ENCODE data around the gene C6orf89. TPM values are rescaled to one million over a fixed set of nuclear protein-coding genes. Genes with fewer than 3 reads are reported as not detected.

C6orf89 gene
- total RNA-seq, 1 donor from 2014 or later: 32.3 TPM

DNA sequence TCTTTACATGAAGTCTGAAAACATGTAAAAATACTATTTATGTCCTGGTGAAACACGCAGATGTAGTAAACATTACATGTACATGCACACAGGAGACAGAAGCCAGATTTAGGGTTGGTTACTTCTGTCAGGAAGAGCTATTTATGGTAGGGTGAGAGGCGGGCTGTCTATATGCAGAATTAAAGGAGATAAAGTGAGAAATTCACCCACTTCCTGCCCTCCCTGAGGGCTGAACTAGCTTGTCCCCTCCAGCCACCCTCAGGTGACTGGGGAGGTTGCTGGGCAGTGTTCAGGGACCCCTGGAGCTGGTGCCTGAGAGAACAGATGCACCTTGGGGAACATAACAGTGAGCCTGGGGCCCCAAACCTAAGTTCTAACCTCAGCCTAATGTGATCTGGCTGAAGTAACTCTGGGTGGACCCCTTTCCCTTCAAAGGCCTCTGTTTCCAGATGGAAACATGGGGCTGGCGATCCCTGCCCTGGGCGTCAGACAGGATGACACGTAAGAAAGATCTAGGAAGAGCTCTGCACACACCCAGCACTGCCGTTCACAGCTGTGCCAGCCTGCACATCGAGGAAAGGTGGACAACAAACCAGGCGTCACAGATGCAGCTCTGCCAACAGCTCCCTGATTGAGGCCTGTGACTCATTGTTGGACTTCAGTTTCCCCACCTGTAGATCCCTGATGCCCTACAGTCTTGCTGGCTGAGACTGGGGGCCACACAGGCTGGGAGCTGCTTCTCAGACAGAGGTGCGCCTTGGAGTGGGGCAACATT lies 70.1 kb downstream of the C6orf89 start:
- Mint-ChIP-seq H3K4me1 (no peaks in the 10 kb centered on the region), H3K36me3 (ENCODE audit: low read depth) (no peaks in the 10 kb centered on the region), H3K4me3 (no peak overlapping the region), H3K27ac (ENCODE audit: unreplicated experiment) (no peak overlapping the region), H3K9me3 (no peaks in the 10 kb centered on the region), H3K27me3 (ENCODE audit: low read depth) (no peaks in the 10 kb centered on the region)
- TF ChIP-seq, protein P1, sequence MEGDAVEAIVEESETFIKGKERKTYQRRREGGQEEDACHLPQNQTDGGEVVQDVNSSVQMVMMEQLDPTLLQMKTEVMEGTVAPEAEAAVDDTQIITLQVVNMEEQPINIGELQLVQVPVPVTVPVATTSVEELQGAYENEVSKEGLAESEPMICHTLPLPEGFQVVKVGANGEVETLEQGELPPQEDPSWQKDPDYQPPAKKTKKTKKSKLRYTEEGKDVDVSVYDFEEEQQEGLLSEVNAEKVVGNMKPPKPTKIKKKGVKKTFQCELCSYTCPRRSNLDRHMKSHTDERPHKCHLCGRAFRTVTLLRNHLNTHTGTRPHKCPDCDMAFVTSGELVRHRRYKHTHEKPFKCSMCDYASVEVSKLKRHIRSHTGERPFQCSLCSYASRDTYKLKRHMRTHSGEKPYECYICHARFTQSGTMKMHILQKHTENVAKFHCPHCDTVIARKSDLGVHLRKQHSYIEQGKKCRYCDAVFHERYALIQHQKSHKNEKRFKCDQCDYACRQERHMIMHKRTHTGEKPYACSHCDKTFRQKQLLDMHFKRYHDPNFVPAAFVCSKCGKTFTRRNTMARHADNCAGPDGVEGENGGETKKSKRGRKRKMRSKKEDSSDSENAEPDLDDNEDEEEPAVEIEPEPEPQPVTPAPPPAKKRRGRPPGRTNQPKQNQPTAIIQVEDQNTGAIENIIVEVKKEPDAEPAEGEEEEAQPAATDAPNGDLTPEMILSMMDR (conservative IDR thresholded peaks at IDR 0.05): no peak
- DNase-seq (ENCODE audit: low read depth, low spot score): no peak

DNA sequence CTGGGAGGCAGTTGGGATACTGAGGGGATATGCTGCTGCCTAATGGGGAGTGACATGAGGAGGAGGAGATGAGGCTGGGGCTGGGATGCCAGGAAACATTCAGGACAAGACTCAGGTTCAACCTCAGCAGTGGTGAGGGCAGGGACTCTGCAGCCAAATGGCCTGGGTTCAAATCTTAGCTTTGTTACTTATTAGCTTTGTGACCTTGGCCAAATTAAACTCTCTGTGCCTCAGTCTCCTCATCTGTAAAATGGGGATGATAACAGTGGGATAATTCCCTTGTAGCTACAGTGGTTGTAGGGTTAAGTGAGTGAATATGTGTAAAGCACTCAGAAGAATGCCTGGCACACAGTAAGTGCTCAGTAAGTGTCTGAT lies 70.7 kb downstream of the C6orf89 start:
- no peaks in the 10 kb centered on the region for H3K36me3 Mint-ChIP-seq (ENCODE audit: low read depth)
- H3K27ac Mint-ChIP-seq (ENCODE audit: unreplicated experiment): no peak overlapping the region
- no peaks in the 10 kb centered on the region for H3K4me1 Mint-ChIP-seq
- no peaks in the 10 kb centered on the region for H3K27me3 Mint-ChIP-seq (ENCODE audit: low read depth)
- H3K9me3 Mint-ChIP-seq: no peaks in the 10 kb centered on the region
- H3K4me3 Mint-ChIP-seq: no peak overlapping the region
- no peak for DNase-seq (ENCODE audit: low read depth, low spot score)
- TF ChIP-seq, protein P1 (conservative IDR thresholded peaks at IDR 0.05): no peak

DNA sequence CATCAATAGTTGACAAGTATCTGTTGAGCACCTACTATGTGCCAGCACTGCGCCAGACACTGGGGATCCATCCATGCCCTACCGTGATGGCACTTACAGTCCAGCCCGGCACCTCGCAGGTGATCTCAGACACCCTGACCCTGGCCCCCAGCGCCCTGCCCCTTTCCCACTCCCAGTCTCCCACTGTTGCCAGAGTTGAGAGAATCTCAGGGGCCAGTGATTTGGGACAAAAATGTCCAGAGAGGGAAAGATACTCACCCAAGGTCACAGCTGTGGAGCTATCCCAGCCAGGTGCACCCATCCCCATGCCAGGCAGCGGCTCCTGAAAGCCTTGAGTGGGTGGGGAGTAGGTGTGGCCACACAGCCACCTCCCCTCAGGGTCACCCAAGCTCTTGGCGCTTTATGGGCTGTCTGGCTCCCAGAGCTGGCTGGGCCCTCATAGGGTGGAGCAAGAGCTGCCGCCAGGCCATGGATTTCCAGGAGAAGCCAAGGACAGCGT lies 72.1 kb downstream of the C6orf89 start:
- H3K27ac Mint-ChIP-seq (ENCODE audit: unreplicated experiment): no peak overlapping the region

DNA sequence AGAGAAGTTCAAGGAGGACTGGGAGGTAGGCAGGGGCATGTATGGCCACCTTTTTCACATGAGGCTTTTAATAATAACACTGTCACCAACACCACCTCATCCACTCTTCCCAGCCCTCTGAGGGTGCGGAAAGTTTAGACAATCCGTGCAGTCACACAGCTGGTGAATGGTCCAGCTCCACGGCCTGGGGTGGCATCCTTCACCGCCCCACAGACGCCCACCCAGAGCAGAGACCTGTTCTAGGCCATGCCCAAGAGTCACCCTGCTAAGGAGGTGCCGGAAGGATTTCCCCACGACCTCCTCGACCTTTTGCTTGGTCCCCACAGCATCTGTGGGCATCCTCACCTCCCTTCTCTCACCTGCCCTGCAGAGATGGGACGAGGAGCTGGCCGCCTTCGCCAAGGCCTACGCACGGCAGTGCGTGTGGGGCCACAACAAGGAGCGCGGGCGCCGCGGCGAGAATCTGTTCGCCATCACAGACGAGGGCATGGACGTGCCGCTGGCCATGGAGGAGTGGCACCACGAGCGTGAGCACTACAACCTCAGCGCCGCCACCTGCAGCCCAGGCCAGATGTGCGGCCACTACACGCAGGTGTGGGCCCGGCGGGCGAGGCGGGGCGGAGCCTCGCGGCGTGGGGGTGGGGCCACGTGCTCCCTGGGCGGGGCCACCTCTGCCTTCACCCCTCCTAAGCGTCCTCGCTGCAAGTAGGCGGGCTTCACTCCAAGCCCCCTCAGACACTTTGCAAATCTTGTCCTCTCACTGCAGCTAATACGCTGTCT lies 73.2 kb downstream of the C6orf89 start:
- DNase-seq (ENCODE audit: low read depth, low spot score): no peak
- Mint-ChIP-seq H3K9me3 (no peaks in the 10 kb centered on the region), H3K27ac (ENCODE audit: unreplicated experiment) (no peak overlapping the region), H3K36me3 (ENCODE audit: low read depth) (no peaks in the 10 kb centered on the region), H3K27me3 (ENCODE audit: low read depth) (no peaks in the 10 kb centered on the region), H3K4me1 (peaks cover 6% of the 10 kb centered on the region), H3K4me3 (no peak overlapping the region)
- TF ChIP-seq, protein P1 (conservative IDR thresholded peaks at IDR 0.05): no peak

More for the DNA sequence above, 72.1 kb downstream of the C6orf89 start:
- H3K27me3 Mint-ChIP-seq (ENCODE audit: low read depth): no peaks in the 10 kb centered on the region
- H3K36me3 Mint-ChIP-seq (ENCODE audit: low read depth): no peaks in the 10 kb centered on the region
- H3K9me3 Mint-ChIP-seq: no peaks in the 10 kb centered on the region
- H3K4me3 Mint-ChIP-seq: no peak overlapping the region
- no peak for DNase-seq (ENCODE audit: low read depth, low spot score)
- TF ChIP-seq, protein P1 (conservative IDR thresholded peaks at IDR 0.05): no peak
- H3K4me1 Mint-ChIP-seq: peaks cover 1% of the 10 kb centered on the region

DNA sequence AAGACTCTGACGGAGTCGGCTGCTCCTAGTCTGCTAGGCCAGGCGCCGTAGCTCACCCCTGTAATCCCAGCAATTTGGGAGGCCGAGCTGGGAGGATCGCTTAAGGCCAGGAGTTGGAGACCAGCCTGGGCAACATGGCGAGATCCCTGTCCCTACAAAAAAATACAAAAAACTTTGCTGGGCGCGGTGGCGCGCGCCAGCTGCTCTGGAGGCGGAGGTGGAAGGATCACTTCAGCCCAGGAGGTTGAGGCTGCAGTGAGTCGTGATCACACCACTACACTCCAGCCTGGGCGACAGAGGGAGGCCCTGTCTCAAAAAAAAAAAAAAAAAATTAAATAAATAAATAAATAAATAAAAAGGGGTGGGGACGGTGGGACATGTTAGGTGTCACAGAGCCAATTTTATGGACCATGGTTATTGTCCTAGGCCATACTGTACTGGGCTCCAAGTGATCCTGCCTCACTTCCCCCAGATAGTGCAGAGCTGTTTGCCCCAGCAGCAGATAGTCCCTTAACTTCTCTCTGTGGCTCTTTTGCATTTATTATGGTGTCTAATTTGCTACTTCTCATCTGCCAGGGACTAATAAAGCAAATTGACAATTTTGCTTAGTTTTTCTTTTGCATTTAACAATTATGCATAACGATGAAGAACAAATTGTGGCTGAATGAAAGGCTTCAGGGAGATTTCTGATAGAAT lies 74.0 kb downstream of the C6orf89 start:
- no peak overlapping the region for H3K4me3 Mint-ChIP-seq
- DNase-seq (ENCODE audit: low read depth, low spot score): no peak

More for the DNA sequence above, 74.0 kb downstream of the C6orf89 start:
- Mint-ChIP-seq H3K36me3 (ENCODE audit: low read depth) (no peaks in the 10 kb centered on the region), H3K27ac (ENCODE audit: unreplicated experiment) (no peak overlapping the region), H3K27me3 (ENCODE audit: low read depth) (no peaks in the 10 kb centered on the region), H3K4me1 (peaks cover 6% of the 10 kb centered on the region), H3K9me3 (no peaks in the 10 kb centered on the region)
- TF ChIP-seq, protein P1 (conservative IDR thresholded peaks at IDR 0.05): no peak
